ENCODE results near the gene ENTREP3.

DNA sequence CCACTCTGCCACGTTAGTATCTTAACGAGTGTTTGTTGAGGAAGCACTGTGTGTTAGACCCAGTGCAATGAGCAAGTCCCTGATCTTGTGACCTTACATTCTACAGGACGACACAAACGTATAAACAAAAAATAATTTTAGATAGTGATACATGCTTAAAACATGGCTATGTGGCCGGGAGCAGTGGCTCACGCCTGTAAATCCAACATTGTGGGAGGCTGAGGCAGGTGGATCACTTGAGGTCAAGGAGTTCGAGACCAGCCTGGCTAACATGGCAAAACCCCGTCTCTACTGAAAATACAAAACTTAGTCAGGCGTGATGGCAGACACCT lies 27.2 kb downstream of the ENTREP3 start:
- TF ChIP-seq POLR2A (IDR thresholded peaks at IDR 0.05) = no peak
- TF ChIP-seq CTCF (IDR thresholded peaks at IDR 0.05) = no peak

Data from thyroid gland (tissue), 4 donors.